OCI-LY7 (cell line): ENCODE results near the gene LILRB2. TPM values are rescaled to one million over a fixed set of nuclear protein-coding genes. Genes with fewer than 3 reads are reported as not detected.
"Not testable (repeated sequence)": the region's sequence is repeated elsewhere in the genome, so short reads cannot be mapped to it uniquely, and the experiment has no call there.

Experiments
- BruUV-seq: library from RNA; stranded (reverse); fragments of 400-500 nt; replicated peaks from 2 replicates; lab custom pipeline; 2021; lab: Mats Ljungman, UMichigan
- CTCF ChIA-PET: fragments of 300-600 bp; sonication (Branson Sonifier 250); formaldehyde crosslinking; loops from one replicate; lab custom pipeline; 2022; ENCODE audit warnings: antibody characterized with exemption; ENCODE audit not compliant: unreplicated experiment; lab: Charles Lee
- POLR2A ChIA-PET: fragments of 300-600 bp; sonication (Branson Sonifier 250); formaldehyde crosslinking; loops from one replicate; lab custom pipeline; 2022; ENCODE audit warnings: antibody characterized with exemption; lab: Charles Lee
- DNase-seq: peaks from one replicate; pipeline ENCODE4 v3.0.0-alpha.2; 2015; ENCODE audit warnings: low spot score
- H2AFZ ChIP-seq: fragments of 200-600 bp; sonication (generic), shearing (Covaris generic); 2 replicates; pipeline ENCODE4 v1.6.1; 2014; ENCODE audit warnings: mild to moderate bottlenecking, antibody characterized with exemption, low read length, moderate library complexity
- H3K27ac ChIP-seq: fragments of 200-600 bp; sonication (generic); 2 replicates; pipeline ENCODE4 v1.5.1; 2014; ENCODE audit warnings: mixed run types, low read depth, mild to moderate bottlenecking, moderate library complexity, low read length, inconsistent platforms; ENCODE audit not compliant: poor library complexity, severe bottlenecking
- H3K36me3 ChIP-seq: fragments of 200-600 bp; sonication (generic); 2 replicates; pipeline ENCODE4 v1.6.1; 2014; ENCODE audit warnings: mild to moderate bottlenecking, antibody characterized with exemption, low read length, moderate library complexity, mixed read lengths; ENCODE audit not compliant: insufficient read depth
- H3K4me1 ChIP-seq: fragments of 200-600 bp; sonication (generic); 2 replicates; pipeline ENCODE4 v1.5.1; 2014; ENCODE audit warnings: mild to moderate bottlenecking, low read length; ENCODE audit not compliant: insufficient read depth, poor library complexity, severe bottlenecking
- H3K4me2 ChIP-seq: fragments of 200-600 bp; sonication (generic); 2 replicates; pipeline ENCODE4 v1.6.1; 2014; ENCODE audit warnings: mild to moderate bottlenecking, low read length
- H3K4me3 ChIP-seq: fragments of 200-600 bp; sonication (generic); 2 replicates; pipeline ENCODE4 v1.5.1; 2014; ENCODE audit warnings: mild to moderate bottlenecking, low read depth, low read length; ENCODE audit not compliant: poor library complexity, severe bottlenecking
- H3K79me2 ChIP-seq: fragments of 200-600 bp; sonication (generic); 2 replicates; pipeline ENCODE4 v1.6.1; 2016; ENCODE audit warnings: low read depth, mild to moderate bottlenecking, low read length, moderate library complexity, mixed read lengths; ENCODE audit not compliant: insufficient read depth
- H3K9me2 ChIP-seq: fragments of 200-600 bp; sonication (generic); 2 replicates; pipeline ENCODE4 v1.6.1; 2016; ENCODE audit warnings: mild to moderate bottlenecking, low read length, mixed read lengths; ENCODE audit not compliant: insufficient read depth
- H3K9me3 ChIP-seq: fragments of 200-600 bp; sonication (generic); 2 replicates; pipeline ENCODE4 v1.6.1; 2014; ENCODE audit warnings: mild to moderate bottlenecking, mixed run types, low read length, mixed read lengths
- H4K20me1 ChIP-seq: fragments of 200-600 bp; sonication (generic); 2 replicates; pipeline ENCODE4 v1.6.1; 2014; ENCODE audit warnings: mild to moderate bottlenecking, antibody characterized with exemption, low read length, moderate library complexity, mixed read lengths; ENCODE audit not compliant: insufficient read depth
- CTCF ChIP-seq: fragments of 200-600 bp; sonication (generic); conservative IDR thresholded peaks from 2 replicates; pipeline ENCODE4 v1.5.1; 2014; ENCODE audit warnings: mild to moderate bottlenecking, antibody characterized with exemption, low read length, moderate library complexity, mixed read lengths
- EZH2phosphoT487 ChIP-seq: fragments of 200-600 bp; sonication (generic); IDR thresholded peaks from 2 replicates; pipeline ENCODE4 v1.6.1; 2018; ENCODE audit warnings: low read depth, borderline replicate concordance, mild to moderate bottlenecking, mixed run types, antibody characterized with exemption, low read length, moderate library complexity, mixed read lengths
- intact Hi-C: fragments of 100-400 bp; cut with micrococcal nuclease; formaldehyde crosslinking; loops from one replicate; pipeline ENCODE4 v1.10.0; 2022; ENCODE audit not compliant: unreplicated experiment
- total RNA-seq, 2 experiments: library from RNA; depleted of rRNA in 1 of 2; stranded (reverse); fragments of >200 nt in 1 of 2; shearing (Covaris generic) in 1 of 2; gene quantifications; 2 replicates each; pipeline ENCODE4 v1.2.3, GENCODE V29; 2014 to 2022

LILRB2 gene
- total RNA-seq, 2 experiments from 2014 or later: not detected

DNA sequence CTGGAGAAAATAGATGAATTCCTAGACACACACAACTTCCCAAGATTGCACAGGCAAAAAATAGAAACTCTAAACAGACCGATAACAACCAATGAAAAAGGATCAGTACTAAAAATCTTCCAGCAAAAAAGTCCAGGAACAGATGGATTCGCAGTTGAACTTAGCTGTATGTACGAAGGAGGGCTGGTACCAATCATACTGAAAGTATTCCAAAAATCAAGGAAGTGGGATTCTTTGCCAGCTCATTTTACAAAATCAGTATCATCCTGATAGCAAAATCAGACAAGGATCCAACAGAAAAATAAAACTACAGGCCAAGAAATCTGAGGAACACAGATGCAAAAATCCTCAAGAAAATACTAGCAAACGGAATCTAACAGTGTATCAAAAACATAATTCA, 6.5 kb upstream of the LILRB2 start:
- H2AFZ ChIP-seq: no peak overlapping the region
- intact Hi-C loops: no loop called here
- ChIA-PET POLR2A (no interaction called here), CTCF (no interaction called here)
- no peaks in the 10 kb centered on the region for H3K36me3 ChIP-seq
- no peaks in the 10 kb centered on the region for H3K79me2 ChIP-seq
- DNase-seq: no peak
- H3K4me1 ChIP-seq: peaks cover 18% of the 10 kb centered on the region
- BruUV-seq: no TSS peak
- no peaks in the 10 kb centered on the region for H3K9me3 ChIP-seq
- H3K4me3 ChIP-seq: no peak overlapping the region
- no peak overlapping the region for H3K27ac ChIP-seq
- H3K4me2 ChIP-seq: no peak overlapping the region
- TF ChIP-seq EZH2phosphoT487 (no peak), CTCF (no peak)
- H4K20me1 ChIP-seq: no peaks in the 10 kb centered on the region
- no peaks in the 10 kb centered on the region for H3K9me2 ChIP-seq

- CTCF ChIA-PET, POLR2A ChIA-PET, H3K36me3 ChIP-seq, H3K79me2 ChIP-seq, DNase-seq, H3K27ac ChIP-seq, H4K20me1 ChIP-seq, H3K9me2 ChIP-seq, intact Hi-C loops, H3K4me3 ChIP-seq, H3K4me2 ChIP-seq, H3K9me3 ChIP-seq, H2AFZ ChIP-seq, BruUV-seq: not testable (repeated sequence)
- peaks cover 20% of the 10 kb centered on the region for H3K4me1 ChIP-seq
Observed at GRCh38 chr19:54286283-54286682, 5.4 kb upstream of the LILRB2 start.

GRCh38 chr19:54285427-54286056, 4.6 kb upstream of the LILRB2 start:
- H2AFZ ChIP-seq, intact Hi-C loops, H4K20me1 ChIP-seq, CTCF ChIA-PET, H3K9me3 ChIP-seq, H3K4me3 ChIP-seq, H3K79me2 ChIP-seq, BruUV-seq, H3K36me3 ChIP-seq, POLR2A ChIA-PET, H3K27ac ChIP-seq, DNase-seq, H3K9me2 ChIP-seq: not testable (repeated sequence)
- H3K4me2 ChIP-seq: peak overlapping the region; percentile 24; the same call in 1 of the 2 replicates
- peaks cover 22% of the 10 kb centered on the region for H3K4me1 ChIP-seq
